Activated gamma-delta T cell (primary cell): Measurements from ENCODE around the gene LYPD1.

Experiments
- DNase-seq: peaks from one replicate; lab custom pipeline; 2025; lab: John Stamatoyannopoulos, UW

Gene LYPD1

GRCh38 chr2:132632000-132632649 is 37.9 kb downstream of the LYPD1 start:
- no peak for DNase-seq

GRCh38 chr2:132627536-132627935 is 42.5 kb downstream of the LYPD1 start:
- DNase-seq = no peak

DNA sequence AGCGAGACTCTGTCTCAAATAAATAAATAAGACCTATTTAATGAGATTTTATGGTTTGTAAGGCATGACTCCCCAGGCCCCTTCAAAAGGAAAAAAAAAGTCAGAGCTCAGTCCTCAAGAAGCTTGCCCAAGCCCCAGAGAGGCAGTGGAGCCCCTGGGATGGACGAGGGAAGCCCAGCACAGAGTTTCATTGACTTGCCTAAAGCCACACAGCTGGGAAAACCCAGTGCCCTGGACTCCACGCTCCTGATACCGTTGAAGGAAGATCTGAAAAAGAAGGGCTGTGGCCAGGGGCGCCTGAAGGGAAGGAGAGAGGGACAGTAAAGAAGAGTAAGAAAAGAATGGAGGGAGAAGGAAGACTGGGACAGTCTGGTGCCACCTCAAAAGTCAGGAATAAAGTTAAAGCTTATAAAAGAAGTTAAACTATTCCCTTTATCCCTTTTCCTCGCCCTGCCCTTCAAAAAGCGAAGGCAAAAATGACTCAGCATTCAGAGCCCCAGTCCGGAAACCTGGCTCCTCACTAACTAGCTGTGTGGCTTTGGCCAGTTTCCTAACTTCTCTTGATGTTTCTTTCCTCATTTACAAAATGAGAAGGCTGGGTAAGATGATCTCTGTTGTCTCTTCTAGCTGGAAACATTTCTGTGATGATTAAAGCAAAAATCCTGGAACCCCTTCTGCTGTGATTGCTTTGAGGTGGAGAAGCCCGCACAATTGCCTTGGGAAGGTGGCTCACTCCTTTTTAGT is 46.7 kb downstream of the LYPD1 start:
- DNase-seq = no peak

DNA sequence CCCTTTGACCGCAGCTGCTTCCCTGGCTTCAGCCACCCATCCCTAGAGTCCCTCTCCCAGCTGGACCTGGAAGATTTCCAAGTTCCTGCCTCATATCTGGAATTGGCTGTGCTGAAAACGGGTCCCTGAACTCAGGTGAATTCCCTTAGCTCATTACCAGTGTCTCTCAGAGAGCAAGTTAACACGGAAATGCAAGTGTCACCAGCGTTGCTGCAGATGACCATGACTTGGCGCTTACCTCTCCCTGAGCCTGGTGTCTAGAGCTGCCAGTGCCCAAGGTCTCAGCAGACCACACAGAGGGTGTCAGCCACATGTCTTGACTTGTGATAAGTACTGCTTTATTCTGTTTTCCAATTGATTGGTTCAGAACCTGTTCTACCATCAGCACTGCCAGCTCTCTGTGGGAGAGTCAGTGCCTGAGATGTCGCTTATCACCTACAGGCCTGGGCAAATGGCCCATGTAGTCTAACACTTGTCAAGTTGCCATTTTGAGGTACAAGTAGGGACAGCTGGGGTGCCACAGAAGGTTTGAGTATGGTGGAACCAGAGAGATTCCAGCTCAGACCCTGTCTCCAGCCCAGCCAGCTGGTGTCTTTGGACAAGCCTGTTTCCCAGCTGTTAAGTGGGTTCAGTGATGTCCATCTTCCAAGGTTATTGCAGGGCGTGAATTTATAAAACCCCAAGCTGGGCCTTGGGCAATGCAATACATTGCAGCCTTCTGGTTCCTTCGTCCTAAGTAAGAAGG is 48.7 kb downstream of the LYPD1 start:
- DNase-seq = no peak

GRCh38 chr2:132620115-132620514 is 49.9 kb downstream of the LYPD1 start:
- no peak for DNase-seq

- DNase-seq = no peak
Observed at GRCh38 chr2:132618734-132619133, 51.3 kb downstream of the LYPD1 start.

- DNase-seq = no peak
Observed at GRCh38 chr2:132617989-132618388, 52.0 kb downstream of the LYPD1 start.

- DNase-seq = no peak
Observed at GRCh38 chr2:132615329-132616085, 54.5 kb downstream of the LYPD1 start.

DNA sequence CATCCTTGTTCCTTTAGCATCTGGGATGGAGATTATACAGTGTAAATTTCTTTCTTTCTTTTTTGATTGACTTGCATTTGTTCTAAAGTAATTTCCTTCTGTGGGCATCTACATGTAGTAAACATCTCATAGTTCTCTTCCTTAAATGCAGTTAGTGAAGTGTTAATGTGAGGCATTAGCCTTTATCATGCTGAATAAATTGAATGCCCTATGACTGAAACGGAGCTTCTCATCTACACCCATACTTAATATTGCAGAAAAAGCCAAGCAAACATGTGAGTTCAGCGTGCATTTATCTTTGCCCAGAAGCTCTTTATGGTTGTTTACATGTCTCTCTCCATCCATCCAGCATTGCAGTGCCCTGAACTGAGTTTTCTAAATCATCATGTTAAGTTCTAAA is 58.3 kb downstream of the LYPD1 start:
- no peak for DNase-seq

GRCh38 chr2:132609101-132609890 is 60.7 kb downstream of the LYPD1 start:
- no peak for DNase-seq

DNA sequence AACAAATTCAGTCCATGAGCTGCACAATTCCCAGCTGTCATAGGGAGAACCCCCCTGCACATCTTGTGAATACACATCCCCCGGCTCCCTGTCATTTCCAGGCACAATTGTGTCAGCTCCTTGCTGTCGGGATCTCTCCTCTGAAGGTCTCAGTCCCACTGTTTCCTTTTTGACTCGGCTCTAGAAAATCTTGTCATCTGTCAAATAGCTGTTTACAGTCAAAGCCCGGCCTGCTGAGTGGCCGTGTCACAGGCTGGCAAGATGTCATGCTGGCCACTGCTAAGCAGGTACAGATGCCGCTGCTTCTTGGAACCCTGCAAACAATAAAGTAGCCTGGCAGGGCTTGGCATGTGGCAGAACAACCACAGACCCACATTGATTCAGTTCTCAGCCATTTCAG is 61.7 kb downstream of the LYPD1 start:
- no peak for DNase-seq

- no peak for DNase-seq
Observed at GRCh38 chr2:132607426-132608090, 62.4 kb downstream of the LYPD1 start.

DNA sequence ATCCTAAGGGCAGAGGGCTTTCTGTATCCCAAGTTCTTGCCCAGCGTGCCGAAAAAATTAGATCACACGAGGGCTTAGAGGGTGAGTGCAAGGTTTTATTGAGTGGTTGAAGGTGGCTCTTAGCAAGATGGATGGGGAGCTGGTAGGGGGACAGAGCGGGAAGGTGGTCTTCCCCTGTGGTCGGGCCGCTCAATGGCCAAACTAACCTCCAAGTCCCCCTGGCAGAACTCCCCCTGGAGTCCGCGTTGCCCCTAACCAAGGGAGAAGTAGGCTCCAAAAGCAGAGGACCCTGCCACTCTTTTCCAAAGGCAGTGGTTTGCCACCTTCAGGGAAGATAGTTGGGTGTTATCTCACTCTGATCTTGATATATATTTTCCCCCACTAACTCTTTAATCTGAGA is 63.4 kb downstream of the LYPD1 start:
- no peak for DNase-seq

GRCh38 chr2:132605236-132606180 is 64.5 kb downstream of the LYPD1 start:
- no peak for DNase-seq

- DNase-seq = no peak
Observed at GRCh38 chr2:132604561-132604960, 65.4 kb downstream of the LYPD1 start.

GRCh38 chr2:132599556-132599955 is 70.4 kb downstream of the LYPD1 start:
- no peak for DNase-seq

GRCh38 chr2:132598536-132598935 is 71.5 kb downstream of the LYPD1 start:
- DNase-seq = no peak

DNA sequence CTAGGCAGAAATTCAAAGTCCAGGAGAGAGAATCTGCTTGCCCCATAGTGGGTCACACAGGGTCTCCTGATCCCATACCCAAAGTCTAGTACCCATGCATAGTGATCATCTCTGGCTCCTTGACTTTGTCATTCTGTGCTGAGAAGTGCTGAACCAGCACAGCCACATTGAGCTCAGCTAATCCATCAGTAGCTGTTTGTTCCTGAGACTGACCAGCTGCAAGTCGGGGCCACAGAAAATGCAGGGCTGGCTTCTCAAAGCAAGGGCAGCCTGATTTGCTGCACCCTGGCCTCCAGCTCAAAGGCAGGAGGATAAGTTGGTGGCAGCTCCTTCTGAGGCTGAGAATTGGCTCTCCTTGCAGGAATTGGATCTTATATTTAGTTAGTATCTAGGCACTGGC is 72.2 kb downstream of the LYPD1 start:
- DNase-seq = no peak

- no peak for DNase-seq
Observed at GRCh38 chr2:132597166-132597565, 72.8 kb downstream of the LYPD1 start.

DNA sequence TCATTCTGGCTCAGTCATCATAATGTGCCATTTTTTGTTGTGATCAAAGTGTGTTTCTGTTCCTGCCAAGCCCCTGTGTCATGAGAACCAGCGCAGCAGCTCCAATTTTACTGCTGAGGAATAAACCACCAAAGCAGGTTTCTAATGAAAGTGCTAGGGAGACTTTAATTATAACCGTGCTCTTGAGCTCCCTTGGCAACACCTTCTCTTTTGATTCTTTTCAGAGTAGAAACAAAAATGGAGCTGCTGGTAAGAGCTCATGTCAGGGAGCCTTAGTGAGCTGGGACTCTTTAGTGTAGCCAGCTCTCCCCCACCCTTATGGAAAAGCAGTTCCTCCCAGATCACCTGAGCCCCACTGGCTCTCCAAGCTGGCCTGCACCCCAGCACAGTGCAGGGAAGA is 74.3 kb downstream of the LYPD1 start:
- DNase-seq = no peak
